Stimulated activated naive CD4-positive, alpha-beta T cell (primary cell): ENCODE results near the gene MCC.

Experiments used
- DNase-seq, 6 experiments: peaks; one replicate each; lab custom pipeline; 2025; lab: John Stamatoyannopoulos, UW

MCC gene

GRCh38 chr5:113142186-113142585 lies 346.1 kb downstream of the MCC start:
- no peak for DNase-seq

- no peak for DNase-seq
Measured at GRCh38 chr5:113140837-113141671, 347.2 kb downstream of the MCC start.

- DNase-seq = no peak
Measured at GRCh38 chr5:113133211-113133975, 354.9 kb downstream of the MCC start.

- no peak for DNase-seq
Measured at GRCh38 chr5:113132564-113132963, 355.7 kb downstream of the MCC start.

- DNase-seq = no peak
Measured at GRCh38 chr5:113128641-113129330, 359.5 kb downstream of the MCC start.

- no peak for DNase-seq
Measured at GRCh38 chr5:113128082-113128481, 360.2 kb downstream of the MCC start.

- DNase-seq = no peak
Measured at GRCh38 chr5:113127021-113127420, 361.2 kb downstream of the MCC start.

- DNase-seq = no peak
Measured at GRCh38 chr5:113125371-113125770, 362.9 kb downstream of the MCC start.

- no peak for DNase-seq
Measured at GRCh38 chr5:113124914-113125313, 363.3 kb downstream of the MCC start.

- no peak for DNase-seq
Measured at GRCh38 chr5:113124265-113124664, 364.0 kb downstream of the MCC start.

GRCh38 chr5:113123618-113124017 lies 364.6 kb downstream of the MCC start:
- DNase-seq = no peak

- no peak for DNase-seq
Measured at GRCh38 chr5:113122053-113122452, 366.2 kb downstream of the MCC start.

- no peak for DNase-seq
Measured at GRCh38 chr5:113119246-113119924, 368.9 kb downstream of the MCC start.

GRCh38 chr5:113118765-113119164 lies 369.5 kb downstream of the MCC start:
- no peak for DNase-seq

- DNase-seq = no peak
Measured at GRCh38 chr5:113118298-113118697, 370.0 kb downstream of the MCC start.

GRCh38 chr5:113117543-113118115 lies 370.6 kb downstream of the MCC start:
- DNase-seq = no peak

GRCh38 chr5:113115956-113116355 lies 372.3 kb downstream of the MCC start:
- DNase-seq = no peak

- DNase-seq = no peak
Measured at GRCh38 chr5:113115061-113115460, 373.2 kb downstream of the MCC start.

- DNase-seq = no peak
Measured at GRCh38 chr5:113114559-113114958, 373.7 kb downstream of the MCC start.

- no peak for DNase-seq
Measured at GRCh38 chr5:113112435-113112834, 375.8 kb downstream of the MCC start.

- no peak for DNase-seq
Measured at GRCh38 chr5:113110117-113110516, 378.1 kb downstream of the MCC start.

GRCh38 chr5:113109344-113109743 lies 378.9 kb downstream of the MCC start:
- DNase-seq = no peak
